ENCODE results near the gene GATA1. TPM values are rescaled to one million over a fixed set of nuclear protein-coding genes. Genes with fewer than 3 reads are reported as not detected.

The GATA1 gene
- total RNA-seq, 2 experiments from 2014 or later, result not detected

GRCh38 chrX:48802089-48802904 lies 15.9 kb downstream of the GATA1 start:
- Mint-ChIP-seq H3K9me3 (no peaks in the 10 kb centered on the region), H3K27me3 (no peaks in the 10 kb centered on the region), H3K36me3 (ENCODE audit: low read depth) (peaks cover 27% of the 10 kb centered on the region), H3K4me3 (peak overlapping the region; percentile 93), H3K4me1 (ENCODE audit: low read depth) (peaks cover 18% of the 10 kb centered on the region), H3K27ac (peak overlapping the region; percentile 99)
- H3K27ac ChIP-seq (ENCODE audit: low read depth in 1 of 2, low read length in 2 of 2), result peak overlapping the region; percentile 89 to 97
- intact Hi-C loops (cut with DNase I, micrococcal nuclease), result loop anchor here (5.0 to 10.0 kb wide), 6 partner anchors 95 to 505 kb away; partner anchors contain the start of genes OTUD5 (in 2 of the 2), PQBP1 (in 1 of the 2), SUV39H1 (in 1 of the 2) and TIMM17B (in 1 of the 2)
- ChIA-PET CTCF (interaction anchor here (1.0 kb wide), 1 partner anchor 154 kb away, joined by 8 read pairs; no protein-coding TSS in a partner anchor), POLR2A (interaction anchor here (0.6 to 2.3 kb wide), 26 partner anchors 32 to 1402 kb away, joined by 3 to 40 read pairs (median 7); partner anchors contain the start of genes CCNB3, OTUD5, PIM2 and PQBP1)
- H3K4me1 ChIP-seq (ENCODE audit: insufficient read depth, low read length), result peaks cover 17% of the 10 kb centered on the region
- H3K4me3 ChIP-seq (ENCODE audit: low read length), result peak overlapping the region; percentile 84
- DNase-seq (peak in 11 of 14 experiments; percentile 19 to 75 (median 32)), ATAC-seq (ENCODE audit: poor library complexity) (no peak)
- H3K27me3 ChIP-seq (ENCODE audit: control insufficient read depth in 1 of 2, insufficient read depth in 2 of 2, low read length in 2 of 2), result no peaks in the 10 kb centered on the region
- H3K9me3 ChIP-seq (ENCODE audit: control insufficient read depth in 1 of 2, insufficient read depth in 1 of 2, low read length in 2 of 2), result no peaks in the 10 kb centered on the region
- no peak for TF ChIP-seq CTCF (IDR thresholded peaks at IDR 0.05)
- H3K36me3 ChIP-seq (ENCODE audit: insufficient read depth, low read length), result peaks cover 17% of the 10 kb centered on the region

- Histone ChIP-seq H3K36me3 (ENCODE audit: insufficient read depth, low read length) (peaks cover 17% of the 10 kb centered on the region), H3K4me1 (ENCODE audit: insufficient read depth, low read length) (peaks cover 17% of the 10 kb centered on the region), H3K27me3 (ENCODE audit: control insufficient read depth in 1 of 2, insufficient read depth in 2 of 2, low read length in 2 of 2) (no peaks in the 10 kb centered on the region), H3K9me3 (ENCODE audit: control insufficient read depth in 1 of 2, insufficient read depth in 1 of 2, low read length in 2 of 2) (no peaks in the 10 kb centered on the region), H3K27ac (ENCODE audit: low read depth in 1 of 2, low read length in 2 of 2) (peak overlapping the region; percentile 89 to 97), H3K4me3 (ENCODE audit: low read length) (peak overlapping the region; percentile 84)
- no peaks in the 10 kb centered on the region for H3K27me3 Mint-ChIP-seq
- no peak for ATAC-seq (ENCODE audit: poor library complexity)
- intact Hi-C loops (cut with DNase I, micrococcal nuclease), result loop anchor here (5.0 to 10.0 kb wide), 6 partner anchors 94 to 504 kb away; partner anchors contain the start of genes OTUD5 (in 2 of the 2), PQBP1 (in 1 of the 2), SUV39H1 (in 1 of the 2) and TIMM17B (in 1 of the 2)
- no peaks in the 10 kb centered on the region for H3K9me3 Mint-ChIP-seq
- peaks cover 18% of the 10 kb centered on the region for H3K4me1 Mint-ChIP-seq (ENCODE audit: low read depth)
- H3K27ac Mint-ChIP-seq, result peak overlapping the region; percentile 27
- peaks cover 27% of the 10 kb centered on the region for H3K36me3 Mint-ChIP-seq (ENCODE audit: low read depth)
- no peak for TF ChIP-seq CTCF (IDR thresholded peaks at IDR 0.05)
- CTCF ChIA-PET, result no interaction called here
- POLR2A ChIA-PET, result no interaction called here
- DNase-seq, result peak in 1 of 14 experiments; percentile 16
- H3K4me3 Mint-ChIP-seq, result peak overlapping the region; percentile 93
These were observed 16.5 kb downstream of the GATA1 start for GRCh38 chrX:48802905-48803200.

DNA sequence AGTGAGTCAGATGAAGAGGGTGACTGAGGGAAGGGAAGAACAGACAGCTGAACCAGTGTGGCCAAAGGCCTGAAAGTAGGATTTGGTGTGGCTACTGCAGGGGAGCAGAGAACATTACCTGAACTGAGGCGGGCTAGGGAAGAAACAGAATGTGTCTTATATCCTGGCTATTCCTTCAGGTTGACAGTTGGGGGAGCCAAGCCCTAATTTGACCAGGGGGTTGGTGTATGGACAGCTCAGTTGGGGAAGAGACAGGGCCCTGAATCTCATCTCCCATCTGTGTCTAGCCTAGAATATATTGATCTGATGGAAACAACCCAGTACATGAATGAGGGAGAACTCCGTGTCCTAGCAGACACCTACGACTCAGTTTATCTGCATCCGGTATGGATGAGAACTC lies 19.7 kb downstream of the GATA1 start:
- peaks cover 9% of the 10 kb centered on the region for H3K4me1 Mint-ChIP-seq (ENCODE audit: low read depth)
- no peaks in the 10 kb centered on the region for H3K27me3 Mint-ChIP-seq
- Histone ChIP-seq H3K9me3 (ENCODE audit: control insufficient read depth in 1 of 2, insufficient read depth in 1 of 2, low read length in 2 of 2) (no peaks in the 10 kb centered on the region), H3K4me1 (ENCODE audit: insufficient read depth, low read length) (peaks cover 9% of the 10 kb centered on the region), H3K27ac (ENCODE audit: low read depth in 1 of 2, low read length in 2 of 2) (no peak overlapping the region), H3K36me3 (ENCODE audit: insufficient read depth, low read length) (peaks cover 17% of the 10 kb centered on the region), H3K4me3 (ENCODE audit: low read length) (no peak overlapping the region), H3K27me3 (ENCODE audit: control insufficient read depth in 1 of 2, insufficient read depth in 2 of 2, low read length in 2 of 2) (no peaks in the 10 kb centered on the region)
- H3K9me3 Mint-ChIP-seq, result no peaks in the 10 kb centered on the region
- no peak for ATAC-seq (ENCODE audit: poor library complexity)
- intact Hi-C loops (cut with DNase I, micrococcal nuclease), result loop anchor here (5.0 to 10.0 kb wide), 3 partner anchors 131 to 236 kb away; partner anchors contain the start of gene TFE3 (in 1 of the 2)
- TF ChIP-seq CTCF (IDR thresholded peaks at IDR 0.05), result no peak
- DNase-seq, result no peak
- no peak overlapping the region for H3K27ac Mint-ChIP-seq
- no peak overlapping the region for H3K4me3 Mint-ChIP-seq
- ChIA-PET CTCF (interaction anchor here (1.3 kb wide), 1 partner anchor 86 kb away, joined by 3 read pairs; no protein-coding TSS in a partner anchor), POLR2A (no interaction called here)
- peaks cover 27% of the 10 kb centered on the region for H3K36me3 Mint-ChIP-seq (ENCODE audit: low read depth)
